Mesodermal cell (in vitro differentiated cells): Measurements from ENCODE around the gene POLG.

ENCODE experiments used
- H3K27ac ChIP-seq: 2 replicates; pipeline ENCODE4 v1.7.0; 2013; ENCODE audit warnings: mild to moderate bottlenecking, low read depth, low read length, moderate library complexity; ENCODE audit not compliant: severe bottlenecking
- H3K36me3 ChIP-seq: 2 replicates; pipeline ENCODE4 v1.7.1; 2013; ENCODE audit warnings: mild to moderate bottlenecking, low read length, moderate library complexity; ENCODE audit not compliant: control insufficient read depth, insufficient read depth
- H3K4me1 ChIP-seq: one replicate; pipeline ENCODE4 v1.7.1; 2013; ENCODE audit warnings: mild to moderate bottlenecking, low read length; ENCODE audit not compliant: insufficient read depth, control insufficient read depth, poor library complexity, severe bottlenecking
- H3K4me3 ChIP-seq: 2 replicates; pipeline ENCODE4 v1.7.0; 2013; ENCODE audit warnings: low read length, control low read depth, mild to moderate bottlenecking; ENCODE audit not compliant: insufficient read depth, poor library complexity, severe bottlenecking; ENCODE audit errors: extremely low read depth
- H3K9me3 ChIP-seq: 2 replicates; pipeline ENCODE4 v1.7.1; 2013; ENCODE audit warnings: mild to moderate bottlenecking, low read length, moderate library complexity; ENCODE audit not compliant: control insufficient read depth
- WGBS, 2 experiments: methylation state at CpG; one replicate each; pipeline ENCODE4 v1.1.5; 2013; ENCODE audit warnings: missing lambda C conversion rate in 2 of 2; ENCODE audit not compliant: insufficient coverage in 2 of 2; 5-methylcytosine and 5-hydroxymethylcytosine counted together

POLG gene

DNA sequence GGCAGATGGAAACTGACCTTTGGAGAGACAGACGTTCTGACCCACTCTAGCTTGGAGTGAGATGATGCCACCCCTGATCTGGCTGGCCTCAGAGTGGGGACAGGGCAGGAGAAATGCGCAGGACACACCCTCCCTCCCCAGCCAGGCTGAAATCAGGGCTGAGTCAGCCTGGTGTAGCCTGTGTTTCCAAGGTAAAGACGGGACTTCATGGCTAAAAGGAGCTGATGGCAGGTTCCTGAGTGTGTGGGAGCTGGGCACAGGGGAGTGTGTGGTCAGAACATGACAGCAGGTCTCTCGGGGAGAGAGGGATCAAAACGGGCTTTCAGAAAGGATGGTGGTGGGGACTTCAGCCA lies 14.6 kb upstream of the POLG start:
- H3K9me3 ChIP-seq: peaks cover 4% of the 10 kb centered on the region
- no peaks in the 10 kb centered on the region for H3K36me3 ChIP-seq
- no peaks in the 10 kb centered on the region for H3K4me1 ChIP-seq
- 87 to 93% methylated on average over 3 to 5 of the region's 5 CpGs for WGBS, 2 experiments
- H3K4me3 ChIP-seq: no peak overlapping the region
- H3K27ac ChIP-seq: no peak overlapping the region

DNA sequence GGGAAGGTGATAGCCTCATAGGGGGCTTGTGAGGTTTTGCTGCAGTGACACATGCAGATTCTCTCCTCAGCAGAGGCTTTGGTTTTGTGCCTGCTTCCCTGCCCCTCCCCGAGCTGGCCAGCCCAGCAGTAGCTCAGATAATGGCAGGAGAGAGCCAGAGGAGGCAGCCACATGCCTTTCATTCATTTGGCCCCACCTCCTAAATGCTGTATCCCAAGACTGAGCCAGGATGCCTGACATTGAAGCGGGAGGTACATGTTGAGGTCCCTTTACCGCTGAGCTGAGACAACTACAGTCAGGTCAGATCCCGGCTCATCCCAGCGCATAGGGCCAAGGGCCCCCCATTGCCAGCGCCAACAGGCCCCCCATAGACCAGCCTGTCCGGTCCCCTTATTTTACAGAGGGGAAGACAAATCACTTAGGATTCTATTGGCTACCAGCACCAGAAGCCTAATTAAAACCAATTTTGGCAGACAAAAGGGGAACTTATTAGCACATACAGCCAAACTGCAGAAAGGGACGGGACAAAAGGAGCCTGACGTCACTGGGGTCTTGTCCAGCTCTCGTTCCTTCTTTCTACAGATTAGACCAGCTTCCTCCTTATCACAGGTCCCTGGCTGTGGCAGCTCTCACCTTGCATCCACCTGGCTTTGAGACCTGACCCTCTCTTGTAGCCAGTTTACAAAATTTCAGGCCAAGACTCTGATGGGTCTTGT lies 12.1 kb upstream of the POLG start:
- Histone ChIP-seq H3K4me1 (no peaks in the 10 kb centered on the region), H3K4me3 (no peak overlapping the region)
- 33 to 56% methylated on average over 7 to 10 of the region's 10 CpGs for WGBS, 2 experiments

DNA sequence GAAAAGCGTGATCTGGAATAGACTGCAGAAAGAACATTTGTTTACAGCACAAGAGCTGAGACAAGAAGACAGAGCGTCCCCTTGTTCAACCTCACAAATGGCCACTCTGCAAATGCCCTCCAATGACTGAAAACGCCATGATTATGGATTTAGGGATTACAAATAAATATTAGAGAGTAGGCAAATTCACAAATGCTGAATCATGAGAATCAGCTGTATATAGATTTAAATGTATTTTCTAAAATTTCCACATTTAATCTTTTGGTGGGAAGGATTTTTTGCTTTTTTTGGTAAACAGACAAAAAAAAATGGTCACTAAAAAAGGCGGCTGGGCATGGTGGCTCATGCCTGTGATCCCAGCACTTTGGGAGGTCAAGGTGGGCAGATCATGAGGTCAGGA lies 10.6 kb upstream of the POLG start:
- no peak overlapping the region for H3K4me3 ChIP-seq
- H3K27ac ChIP-seq: no peak overlapping the region
- 71 to 86% methylated on average over 1 of the region's 4 CpGs for WGBS, 2 experiments
- H3K9me3 ChIP-seq: peaks cover 4% of the 10 kb centered on the region
- H3K36me3 ChIP-seq: no peaks in the 10 kb centered on the region
- H3K4me1 ChIP-seq: no peaks in the 10 kb centered on the region

More for the DNA sequence above, 12.1 kb upstream of the POLG start:
- H3K27ac ChIP-seq: no peak overlapping the region
- H3K9me3 ChIP-seq: peaks cover 4% of the 10 kb centered on the region
- H3K36me3 ChIP-seq: no peaks in the 10 kb centered on the region

DNA sequence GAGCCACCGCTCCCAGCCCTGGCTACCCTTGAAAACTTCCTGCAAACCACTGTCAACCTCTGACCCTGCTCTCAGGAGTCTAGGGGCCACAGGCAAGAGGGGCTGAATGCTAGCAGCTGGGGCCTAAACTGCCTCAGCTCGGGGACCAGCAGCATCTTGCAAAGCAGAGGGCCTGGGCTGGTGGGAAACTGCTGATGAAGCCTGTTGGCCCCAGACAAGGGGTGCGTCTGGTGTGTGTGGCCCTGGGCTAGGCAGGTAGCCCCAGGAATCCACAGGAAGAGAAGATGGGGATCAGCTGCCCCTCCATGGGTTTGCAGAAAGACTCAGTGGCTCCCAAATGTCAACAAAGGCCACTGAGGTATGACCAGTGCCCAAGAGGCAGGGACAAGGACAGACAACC lies 8.2 kb upstream of the POLG start:
- Histone ChIP-seq H3K4me1 (no peaks in the 10 kb centered on the region), H3K9me3 (peaks cover 4% of the 10 kb centered on the region), H3K4me3 (no peak overlapping the region), H3K36me3 (no peaks in the 10 kb centered on the region), H3K27ac (no peak overlapping the region)
- 81 to 95% methylated on average over 3 of the region's 3 CpGs for WGBS, 2 experiments

DNA sequence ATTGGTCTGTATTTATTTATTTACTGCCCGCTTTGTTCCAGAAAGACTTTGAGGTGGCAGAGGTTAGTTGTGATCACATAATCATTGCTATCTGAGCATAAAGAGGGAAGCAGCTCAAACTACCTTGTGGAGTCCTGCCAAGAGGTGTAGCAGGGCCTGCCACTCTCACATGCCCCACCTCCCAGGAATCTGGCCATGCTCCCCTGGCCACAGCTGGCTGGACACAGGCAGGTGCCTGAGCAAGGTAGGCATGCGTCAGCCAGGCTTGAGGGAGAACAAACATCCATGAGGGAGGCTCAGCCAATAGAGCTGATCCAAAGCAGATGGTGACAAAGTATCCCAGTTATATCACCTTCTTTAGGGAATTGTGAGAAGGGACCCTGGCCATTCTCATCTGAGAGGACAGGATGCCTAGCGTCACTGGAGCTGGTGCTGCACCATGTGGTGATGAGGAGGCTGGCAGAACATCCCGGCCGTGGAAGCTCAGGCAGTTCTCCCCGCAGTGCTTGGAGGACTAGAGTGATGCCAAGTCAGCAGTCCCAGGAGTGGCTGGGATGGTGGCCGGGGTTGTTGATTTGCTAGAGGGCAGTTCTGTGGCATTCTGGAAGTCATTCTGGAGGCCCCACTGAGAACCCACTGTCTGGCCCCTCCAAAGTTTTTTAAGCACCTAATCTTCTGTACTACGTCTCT lies 6.8 kb upstream of the POLG start:
- Histone ChIP-seq H3K27ac (no peak overlapping the region), H3K4me1 (no peaks in the 10 kb centered on the region), H3K9me3 (peaks cover 4% of the 10 kb centered on the region), H3K4me3 (no peak overlapping the region), H3K36me3 (no peaks in the 10 kb centered on the region)
- WGBS, 2 experiments: 85% methylated on average over 5 of the region's 8 CpGs

DNA sequence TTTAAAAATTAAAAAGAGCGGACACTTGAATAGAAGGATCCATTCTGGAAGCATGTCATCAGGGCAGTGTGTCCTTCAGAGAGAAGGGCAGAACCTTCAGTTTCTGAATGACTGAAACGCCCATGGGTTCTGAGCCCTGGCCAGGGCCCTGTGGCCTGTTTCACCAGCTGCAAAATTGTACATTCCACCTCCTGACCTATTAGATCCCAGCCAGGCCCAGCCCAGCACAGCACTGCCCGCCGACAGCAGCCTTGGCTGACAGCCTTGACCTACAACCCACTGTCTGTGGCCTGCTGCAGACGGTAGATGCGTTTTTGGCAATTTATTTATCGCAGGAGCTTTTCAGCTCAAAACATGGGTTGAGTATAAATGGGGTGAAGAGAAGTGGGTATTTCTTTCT lies 5.9 kb upstream of the POLG start:
- Histone ChIP-seq H3K27ac (no peak overlapping the region), H3K9me3 (peaks cover 4% of the 10 kb centered on the region), H3K4me1 (no peaks in the 10 kb centered on the region), H3K36me3 (no peaks in the 10 kb centered on the region), H3K4me3 (no peak overlapping the region)
- WGBS, 2 experiments: 86 to 90% methylated on average over 3 to 6 of the region's 7 CpGs

DNA sequence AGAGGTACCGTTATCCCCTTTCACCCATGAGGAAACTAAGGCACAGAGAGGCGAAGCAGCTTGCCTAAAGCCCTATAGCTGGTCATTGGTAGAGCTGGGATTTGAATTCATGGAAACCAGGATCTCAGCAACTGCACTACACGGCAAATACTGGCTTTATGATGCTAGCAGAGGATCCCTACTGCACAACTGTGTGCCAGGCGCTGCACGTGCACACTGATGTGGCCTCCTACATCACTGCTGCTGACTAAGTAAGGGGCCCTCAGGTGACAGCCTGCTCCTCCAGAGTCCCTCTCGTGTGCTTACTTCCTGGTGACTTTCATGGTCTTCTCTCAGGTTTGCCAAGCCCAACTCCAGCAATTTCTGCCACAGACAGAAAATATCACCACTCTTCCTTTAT lies 3.4 kb upstream of the POLG start:
- Histone ChIP-seq H3K4me1 (peaks cover 6% of the 10 kb centered on the region), H3K9me3 (no peaks in the 10 kb centered on the region), H3K27ac (no peak overlapping the region), H3K36me3 (peaks cover 3% of the 10 kb centered on the region), H3K4me3 (no peak overlapping the region)
- WGBS, 2 experiments: 85 to 87% methylated on average over 6 of the region's 6 CpGs

DNA sequence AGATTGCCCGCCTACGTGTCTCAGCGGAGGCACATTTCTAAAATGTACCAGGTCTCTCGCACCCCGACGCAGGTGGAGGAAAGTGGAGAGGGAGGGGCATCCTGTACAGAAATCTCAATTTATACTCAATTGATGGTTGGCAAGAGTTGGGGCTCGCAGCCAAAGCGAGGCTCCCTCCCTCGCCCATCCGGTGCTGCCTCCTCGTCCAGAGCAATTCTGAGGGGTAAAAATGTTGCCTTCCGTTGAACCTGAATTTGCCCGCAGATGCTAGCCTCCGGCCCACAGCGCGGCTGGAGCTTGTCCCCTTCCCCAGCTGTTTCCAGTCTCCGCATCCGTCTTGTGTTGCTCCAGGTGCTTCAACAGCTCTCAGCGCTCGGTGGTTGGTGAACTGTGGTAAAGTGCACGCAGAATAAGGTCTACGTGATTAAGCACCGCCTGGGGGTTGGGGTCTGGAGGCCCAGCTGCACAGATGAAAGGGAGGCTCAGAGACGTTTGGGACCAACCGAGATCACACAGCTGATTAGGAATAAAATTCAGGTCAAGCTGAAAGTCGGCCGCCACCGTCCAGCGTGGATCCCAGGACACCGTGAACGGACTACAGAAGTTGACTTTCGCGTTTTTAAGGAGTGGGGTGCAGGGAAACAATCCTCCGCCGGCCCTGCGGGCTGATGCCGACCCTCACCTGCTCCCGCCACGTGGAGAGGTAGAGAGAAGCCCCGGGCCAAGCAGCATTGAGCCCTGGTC lies 846 bp upstream of the POLG start:
- 2 to 3% methylated on average over 23 to 25 of the region's 40 CpGs for WGBS, 2 experiments
- Histone ChIP-seq H3K36me3 (peaks cover 27% of the 10 kb centered on the region), H3K4me1 (peaks cover 22% of the 10 kb centered on the region), H3K27ac (peak overlapping the region; percentile 5), H3K9me3 (no peaks in the 10 kb centered on the region), H3K4me3 (peak overlapping the region; percentile 78)

DNA sequence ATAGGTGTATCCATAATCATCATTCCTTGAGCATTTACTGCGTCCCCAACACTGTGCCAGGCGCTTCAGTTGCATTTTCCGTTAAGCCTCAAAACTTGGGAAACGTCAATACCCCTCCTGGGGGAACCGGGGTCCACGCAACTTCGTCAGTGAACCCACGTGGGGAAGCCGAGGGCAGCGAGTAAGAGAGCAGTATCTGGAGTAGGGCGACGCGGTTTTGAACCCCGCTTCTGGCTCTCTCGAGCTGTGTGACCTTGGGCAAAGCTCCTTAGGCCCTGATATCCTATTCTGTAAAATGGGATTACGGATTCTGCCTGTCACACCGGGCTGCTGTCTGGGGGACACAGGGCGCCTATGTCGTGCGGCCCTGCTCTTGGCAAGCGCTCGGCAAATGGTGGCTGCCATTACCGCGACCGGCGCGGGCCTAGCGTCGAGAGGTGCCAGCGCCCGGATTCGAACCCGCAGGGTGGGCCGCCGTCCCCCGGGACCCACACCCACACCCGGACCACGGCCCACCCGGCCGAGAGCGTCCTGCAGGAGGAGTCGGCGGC lies 590 bp downstream of the POLG start:
- Histone ChIP-seq H3K27ac (peak overlapping the region; percentile 84), H3K9me3 (no peaks in the 10 kb centered on the region), H3K4me1 (peaks cover 24% of the 10 kb centered on the region), H3K4me3 (peak overlapping the region; percentile 78), H3K36me3 (peaks cover 41% of the 10 kb centered on the region)
- 2 to 8% methylated on average over 23 to 33 of the region's 43 CpGs for WGBS, 2 experiments

DNA sequence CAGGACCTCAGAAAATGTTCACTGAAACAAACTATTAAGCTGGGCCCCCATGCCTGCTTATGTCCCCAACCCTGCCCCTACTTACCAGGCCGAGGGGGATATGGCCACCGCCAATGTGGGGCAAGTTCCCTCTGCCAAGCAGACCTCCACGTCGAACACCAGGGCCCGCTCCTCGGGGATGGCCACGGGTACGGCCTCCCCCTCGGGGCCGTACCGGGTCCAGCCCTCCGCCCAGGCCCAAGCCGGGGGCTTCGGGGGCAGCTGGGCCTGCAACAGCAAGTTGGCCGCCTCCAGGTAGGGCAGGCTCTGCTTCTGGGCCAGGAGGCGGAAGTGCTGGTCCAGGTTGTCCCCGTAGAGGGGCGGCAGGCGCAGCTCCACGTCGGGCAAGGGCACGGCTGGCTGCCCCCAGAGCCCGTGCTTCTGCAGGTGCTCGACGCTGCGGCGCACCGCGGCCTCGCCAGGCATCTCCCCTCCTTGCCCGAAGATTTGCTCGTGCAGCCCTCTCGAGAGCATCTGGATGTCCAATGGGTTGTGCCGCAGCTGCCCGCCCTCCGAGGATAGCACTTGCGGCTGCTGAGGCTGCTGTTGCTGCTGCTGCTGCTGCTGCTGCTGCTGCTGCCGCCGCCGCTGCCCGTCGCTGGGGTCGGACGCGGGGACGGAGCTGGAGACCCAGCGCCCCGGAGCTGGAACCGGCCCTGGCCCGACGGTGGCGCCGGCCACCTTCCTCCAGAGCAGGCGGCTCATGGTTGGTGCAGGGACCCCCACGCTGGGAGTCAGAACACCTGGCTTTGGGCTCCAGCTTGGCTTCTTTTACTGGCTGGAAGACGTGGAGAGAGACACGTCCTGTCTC lies 1.4 kb downstream of the POLG start:
- Histone ChIP-seq H3K36me3 (peaks cover 49% of the 10 kb centered on the region), H3K27ac (no peak overlapping the region), H3K9me3 (no peaks in the 10 kb centered on the region), H3K4me3 (peak overlapping the region; percentile 78), H3K4me1 (peaks cover 24% of the 10 kb centered on the region)
- WGBS, 2 experiments: 92 to 94% methylated on average over 45 to 54 of the region's 57 CpGs
